Choroid plexus epithelial cell (primary cell): ENCODE data around the gene KCNG2.
"Not testable (repeated sequence)": the region's sequence is repeated elsewhere in the genome, so short reads cannot be mapped to it uniquely, and the experiment has no call there.

ENCODE experiments used
- DNase-seq: peaks from one replicate; pipeline ENCODE4 v3.0.0-alpha.2; 2010; ENCODE audit warnings: low read depth
- H3K4me3 ChIP-seq: 2 replicates; pipeline ENCODE4 v1.5.1; 2011; ENCODE audit warnings: low read depth, mild to moderate bottlenecking, control low read depth, low read length, moderate library complexity
- CTCF ChIP-seq: conservative IDR thresholded peaks from 2 replicates; pipeline ENCODE4 v1.5.1; 2011; ENCODE audit warnings: low read depth, mild to moderate bottlenecking, control low read depth, inconsistent platforms, low read length, moderate library complexity

Gene KCNG2

GRCh38 chr18:79861687-79862086 is 63.9 kb downstream of the KCNG2 start:
- TF ChIP-seq CTCF = no peak
- DNase-seq = no peak
- no peak overlapping the region for H3K4me3 ChIP-seq

DNA sequence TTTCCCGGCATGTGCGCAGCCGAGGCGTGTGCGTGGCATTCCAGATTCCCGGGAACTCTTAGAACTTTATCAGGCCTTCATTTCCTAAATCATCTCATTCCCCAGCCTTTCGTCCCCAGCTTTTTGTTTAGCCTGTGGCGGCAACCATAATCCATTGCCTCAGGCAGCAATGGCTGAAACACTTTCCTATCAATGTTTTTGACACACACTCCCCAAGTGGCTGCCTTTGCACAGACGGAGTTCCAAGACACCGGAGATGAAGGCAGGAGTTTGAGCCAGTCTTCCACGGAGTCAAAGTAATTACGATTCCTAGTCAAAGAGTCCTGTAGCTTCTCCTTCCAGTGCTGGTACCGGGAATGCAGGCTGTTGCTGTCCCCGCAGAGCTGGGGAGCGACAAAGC is 64.8 kb downstream of the KCNG2 start:
- no peak for TF ChIP-seq CTCF
- no peak for DNase-seq
- no peak overlapping the region for H3K4me3 ChIP-seq

- DNase-seq = no peak
- H3K4me3 ChIP-seq = no peak overlapping the region
- no peak for TF ChIP-seq CTCF
These were observed 65.6 kb downstream of the KCNG2 start for GRCh38 chr18:79863161-79864005.

DNA sequence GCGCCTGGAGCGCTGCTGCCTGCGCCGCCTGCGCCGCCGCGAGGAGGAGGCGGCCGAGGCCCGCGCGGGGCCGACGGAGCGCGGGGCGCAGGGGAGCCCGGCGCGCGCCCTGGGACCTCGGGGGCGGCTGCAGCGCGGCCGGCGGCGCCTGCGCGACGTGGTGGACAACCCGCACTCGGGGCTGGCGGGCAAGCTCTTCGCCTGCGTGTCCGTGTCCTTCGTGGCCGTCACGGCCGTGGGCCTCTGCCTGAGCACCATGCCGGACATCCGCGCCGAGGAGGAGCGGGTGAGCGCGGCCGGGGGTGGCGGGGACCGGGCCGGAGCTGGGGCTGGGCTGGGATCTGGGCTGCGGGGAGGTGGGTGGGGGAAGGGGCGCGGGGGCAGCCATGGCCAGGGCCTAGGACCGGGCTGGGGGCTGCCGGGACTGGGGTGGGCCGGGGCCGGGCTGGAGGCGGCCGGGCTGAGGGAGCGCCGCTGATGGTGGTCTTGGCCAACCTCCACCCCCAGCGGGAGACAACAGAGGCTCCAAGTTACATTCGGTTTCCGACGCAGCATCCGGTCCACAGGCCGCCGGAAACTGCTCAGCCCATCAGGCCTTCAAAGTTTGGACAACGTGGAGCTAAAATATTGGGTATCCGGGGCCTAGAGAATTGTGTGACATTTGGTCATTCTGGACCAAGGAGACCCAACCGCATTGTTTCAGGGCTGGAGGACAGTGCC is 66.4 kb downstream of the KCNG2 start:
- no peak for TF ChIP-seq CTCF
- DNase-seq = no peak
- H3K4me3 ChIP-seq = no peak overlapping the region

- H3K4me3 ChIP-seq, DNase-seq: not testable (repeated sequence)
These were observed 67.2 kb downstream of the KCNG2 start for GRCh38 chr18:79864955-79865354.

GRCh38 chr18:79865951-79866350 is 68.2 kb downstream of the KCNG2 start:
- H3K4me3 ChIP-seq = not testable (repeated sequence)
- DNase-seq = peak; percentile 30

DNA sequence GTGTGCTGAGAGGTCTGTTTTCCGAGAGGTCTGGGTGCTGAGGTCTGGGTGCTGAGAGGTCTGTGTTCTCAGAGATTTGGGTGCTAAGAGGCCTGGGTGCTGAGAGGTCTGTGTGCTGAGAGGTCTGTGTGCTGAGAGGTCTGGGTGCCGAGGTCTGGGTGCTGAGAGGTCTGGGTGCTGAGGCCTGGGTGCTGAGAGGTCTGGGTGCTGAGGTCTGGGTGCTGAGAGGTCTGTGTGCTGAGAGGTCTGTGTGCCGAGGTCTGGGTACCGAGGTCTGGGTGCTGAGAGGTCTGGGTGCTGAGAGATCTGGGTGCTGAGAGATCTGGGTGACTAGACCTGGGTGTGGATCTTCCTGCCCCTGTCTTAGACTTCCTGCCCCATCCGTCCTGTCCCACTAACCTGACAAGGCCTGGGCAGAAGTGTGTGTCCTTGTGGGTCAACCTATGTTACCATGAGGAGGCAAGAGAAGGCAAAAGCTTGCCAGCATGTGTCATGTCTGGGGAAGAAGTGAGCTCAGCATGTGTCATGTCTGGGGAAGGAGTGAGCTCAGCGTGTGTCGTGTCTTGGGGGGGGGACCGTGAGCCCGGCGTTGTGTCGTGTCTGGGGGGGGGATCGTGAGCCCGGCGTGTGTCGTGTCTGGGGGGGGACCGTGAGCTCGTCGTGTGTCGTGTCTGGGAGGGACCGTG is 69.3 kb downstream of the KCNG2 start:
- H3K4me3 ChIP-seq = no peak overlapping the region
- peak; percentile 28 for DNase-seq
- no peak for TF ChIP-seq CTCF
